Measurements from ENCODE around the gene MAPK8IP2.
"Not testable (repeated sequence)": the region's sequence is repeated elsewhere in the genome, so short reads cannot be mapped to it uniquely, and the experiment has no call there.

The MAPK8IP2 gene

GRCh38 chr22:50635591-50635990 is 35.0 kb downstream of the MAPK8IP2 start:
- no peak for DNase-seq (ENCODE audit: low read depth in 2 of 2)

DNA sequence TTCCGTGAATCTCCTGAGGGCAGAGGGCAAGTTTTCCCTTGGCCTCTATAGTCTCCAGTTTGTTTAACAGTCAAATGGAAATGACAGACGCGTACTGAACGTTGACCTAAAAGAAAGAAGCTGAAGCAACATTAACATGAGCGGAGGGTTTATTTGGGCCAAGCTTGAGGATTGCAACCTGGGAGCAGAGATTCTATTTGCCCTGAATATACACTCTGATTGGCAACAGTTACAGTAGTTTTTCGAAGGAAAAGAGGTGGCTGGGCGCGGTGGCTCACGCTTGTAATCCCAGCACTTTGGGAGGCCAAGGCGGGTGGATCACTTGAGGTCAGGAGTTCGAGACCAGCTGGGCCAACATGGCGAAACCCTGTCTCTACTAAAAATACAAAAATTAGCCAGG is 39.7 kb downstream of the MAPK8IP2 start:
- not testable (repeated sequence) for DNase-seq (ENCODE audit: low read depth in 2 of 2)

DNA sequence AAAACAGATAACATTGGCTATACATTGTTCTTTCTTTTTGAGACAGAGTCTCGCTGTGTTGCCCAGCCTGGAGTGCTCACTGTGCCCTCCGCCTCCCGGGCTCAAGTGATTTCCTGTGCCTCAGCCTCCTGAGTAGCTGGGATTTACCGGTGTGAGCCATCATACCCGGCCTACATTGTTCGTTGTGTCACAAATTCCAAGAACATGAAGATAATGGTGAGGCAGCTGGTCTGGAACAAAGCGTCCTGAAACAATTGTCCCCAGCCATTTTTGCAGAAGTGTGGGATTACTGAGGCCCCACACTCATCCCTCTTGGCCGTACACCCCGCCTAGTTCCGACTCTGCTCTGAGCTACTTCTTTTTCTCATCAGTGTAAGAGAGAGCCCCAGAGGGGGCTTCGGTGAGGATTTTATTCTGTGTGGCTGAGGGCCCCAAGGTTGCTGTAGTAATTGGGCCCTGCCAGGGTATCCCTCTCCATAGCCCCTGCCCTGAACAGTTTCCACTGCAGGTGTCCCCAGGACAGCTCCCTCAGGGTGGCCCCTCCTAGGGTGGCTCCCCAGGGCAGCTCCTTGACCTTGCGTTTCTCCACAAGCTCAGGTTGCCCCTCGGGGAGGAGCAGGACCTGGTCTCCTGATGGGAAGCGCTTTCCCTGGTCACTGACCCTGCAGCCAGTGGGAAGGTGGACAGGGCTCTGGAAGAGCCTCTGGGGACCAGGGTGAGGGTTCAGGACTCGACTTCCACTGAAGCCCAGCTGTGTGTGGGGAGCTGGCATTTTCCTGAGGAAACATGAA is 40.5 kb downstream of the MAPK8IP2 start:
- no peak for DNase-seq (ENCODE audit: low read depth in 2 of 2)

- no peak for DNase-seq (ENCODE audit: low read depth in 2 of 2)
Measured at GRCh38 chr22:50641696-50642607, 41.4 kb downstream of the MAPK8IP2 start.

DNA sequence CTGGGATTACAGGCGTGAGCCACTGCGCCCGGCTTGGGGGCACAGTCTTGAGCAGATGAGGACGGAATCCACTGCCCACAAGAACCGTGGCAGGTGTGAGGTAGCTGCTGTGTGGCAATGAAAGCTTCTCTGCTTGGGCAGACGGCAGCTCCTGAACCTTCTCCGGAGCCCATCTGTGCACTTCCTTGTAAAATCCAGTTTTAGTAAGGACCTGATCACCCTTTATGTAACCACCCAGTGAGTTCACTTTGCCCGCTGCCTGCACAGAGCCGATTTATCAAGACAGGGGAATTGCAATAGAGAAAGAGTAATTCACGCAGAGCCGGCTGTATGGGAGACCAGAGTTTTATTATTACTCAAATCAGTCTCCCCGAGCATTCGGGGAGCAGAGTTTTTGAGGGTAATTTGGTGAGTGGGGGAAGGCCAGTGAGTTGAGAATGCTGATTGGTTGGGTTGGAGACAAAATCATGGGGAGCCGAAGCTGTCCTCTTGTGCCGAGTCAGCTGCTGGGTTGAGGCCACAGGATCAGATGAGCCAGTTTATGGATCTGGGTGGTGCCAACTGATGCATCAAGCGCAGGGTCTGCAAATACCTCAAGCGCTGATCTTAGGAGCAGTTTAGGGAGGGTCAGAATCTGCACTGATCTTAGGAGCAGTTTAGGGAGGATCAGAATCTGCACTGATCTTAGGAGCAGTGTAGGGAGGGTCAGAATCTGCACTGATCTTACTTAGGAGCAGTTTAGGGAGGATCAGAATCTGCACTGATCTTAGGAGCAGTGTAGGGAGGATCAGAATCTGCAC is 42.6 kb downstream of the MAPK8IP2 start:
- not testable (repeated sequence) for DNase-seq (ENCODE audit: low read depth in 2 of 2)

GRCh38 chr22:50643821-50644101 is 43.2 kb downstream of the MAPK8IP2 start:
- DNase-seq (ENCODE audit: low read depth in 2 of 2), result not testable (repeated sequence)

DNA sequence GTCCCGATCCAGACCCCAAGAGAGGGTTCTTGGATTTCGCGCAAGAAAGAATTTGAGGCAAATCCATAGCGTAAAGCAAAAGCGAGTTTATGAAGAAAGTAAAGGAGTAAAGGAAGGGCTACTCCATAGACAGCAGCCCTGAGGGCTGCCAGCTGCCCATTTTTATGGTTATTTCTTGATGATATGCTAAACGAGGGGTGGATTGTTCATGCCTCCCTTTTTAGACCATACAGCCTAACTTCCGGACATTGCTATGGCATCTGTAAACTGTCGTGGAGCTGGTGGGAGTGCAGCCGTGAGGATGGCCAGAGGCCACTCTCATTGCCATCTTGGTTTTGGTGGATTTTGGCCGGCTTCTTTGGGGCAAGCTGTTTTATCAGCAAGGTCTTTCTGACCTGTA is 52.7 kb downstream of the MAPK8IP2 start:
- DNase-seq (ENCODE audit: low read depth in 2 of 2), result no peak

- DNase-seq (ENCODE audit: low read depth in 2 of 2), result not testable (repeated sequence)
Measured at GRCh38 chr22:50654664-50655063, 54.1 kb downstream of the MAPK8IP2 start.

DNA sequence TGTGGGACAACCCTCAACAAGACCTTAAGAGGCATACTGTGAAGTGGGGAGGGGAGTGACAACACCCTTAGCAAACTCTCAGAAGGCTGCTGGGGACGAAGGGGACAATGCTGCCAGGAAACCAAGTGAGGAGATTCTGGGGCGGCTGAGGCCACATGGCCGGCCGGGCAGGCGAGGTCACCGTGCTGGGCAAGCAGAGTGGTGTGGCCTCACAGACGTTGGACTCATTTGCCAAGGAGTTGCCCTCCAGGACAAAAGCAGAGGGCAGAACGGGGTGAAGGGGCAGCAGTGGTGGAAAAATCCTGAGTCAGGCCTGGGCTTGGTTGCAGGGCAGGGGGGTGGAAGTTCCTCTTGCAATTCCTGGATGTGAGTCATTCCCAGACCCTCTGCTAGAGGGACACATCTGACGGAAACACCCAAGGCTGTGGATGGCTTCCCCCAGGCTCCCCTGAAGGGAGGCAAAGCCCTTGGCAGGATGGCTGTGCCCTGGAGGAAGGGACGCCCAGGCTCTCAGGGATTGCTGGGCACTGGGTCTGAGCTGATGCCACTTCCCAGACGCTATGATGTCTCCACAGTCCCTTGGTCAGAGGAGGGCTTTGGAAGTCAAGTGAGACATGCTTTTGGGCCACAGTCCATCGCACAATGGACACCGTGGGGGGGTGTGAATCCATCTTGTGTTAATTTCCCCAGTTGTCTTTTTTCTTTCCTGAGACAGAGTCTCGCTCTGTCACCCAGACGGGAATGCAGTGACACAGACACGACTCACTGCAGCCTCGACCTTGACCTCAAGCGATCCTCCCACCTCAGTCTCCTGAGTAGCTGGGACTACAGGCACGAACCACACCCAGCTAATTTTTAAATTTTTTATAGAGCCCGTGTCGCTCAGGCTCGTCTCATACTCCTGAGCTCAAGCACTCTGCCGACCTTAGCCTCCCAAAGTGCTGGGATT is 55.8 kb downstream of the MAPK8IP2 start:
- no peak for DNase-seq (ENCODE audit: low read depth in 2 of 2)

DNA sequence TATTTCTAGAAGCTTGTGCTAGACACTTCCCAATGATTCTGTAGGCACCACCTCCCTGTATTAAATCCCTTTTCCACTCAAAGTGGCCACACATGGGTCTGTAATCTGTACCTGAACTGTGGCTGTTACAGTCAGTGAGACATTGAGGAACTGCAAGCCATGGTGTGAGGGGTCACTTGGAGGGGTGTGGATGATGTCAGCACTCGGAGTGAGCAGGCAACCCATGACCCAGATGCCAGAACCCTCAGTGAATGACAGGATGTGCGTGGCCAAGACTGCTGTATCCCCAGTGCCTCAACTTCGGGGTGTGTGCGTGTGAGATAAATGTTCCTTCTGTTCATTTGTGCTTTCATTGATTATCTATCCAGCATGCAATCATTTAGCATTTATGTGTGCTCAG is 57.3 kb downstream of the MAPK8IP2 start:
- DNase-seq (ENCODE audit: low read depth in 2 of 2), result no peak

- not testable (repeated sequence) for DNase-seq (ENCODE audit: low read depth in 2 of 2)
Measured at GRCh38 chr22:50659711-50660110, 59.1 kb downstream of the MAPK8IP2 start.

GRCh38 chr22:50660306-50660705 is 59.7 kb downstream of the MAPK8IP2 start:
- DNase-seq (ENCODE audit: low read depth in 2 of 2), result no peak
